Skeletal muscle cell (primary cell): ENCODE measurements around the gene MALT1.
"Not testable (repeated sequence)": the region's sequence is repeated elsewhere in the genome, so short reads cannot be mapped to it uniquely, and the experiment has no call there.

Experiments used
- DNase-seq: peaks from one replicate; pipeline ENCODE4 v3.0.0-alpha.2; 2010; ENCODE audit warnings: low read depth
- H3K4me3 ChIP-seq: 2 replicates; pipeline ENCODE4 v1.5.1; 2011; ENCODE audit warnings: low read depth, mild to moderate bottlenecking, control low read depth, low read length, moderate library complexity

MALT1 gene, protein sequence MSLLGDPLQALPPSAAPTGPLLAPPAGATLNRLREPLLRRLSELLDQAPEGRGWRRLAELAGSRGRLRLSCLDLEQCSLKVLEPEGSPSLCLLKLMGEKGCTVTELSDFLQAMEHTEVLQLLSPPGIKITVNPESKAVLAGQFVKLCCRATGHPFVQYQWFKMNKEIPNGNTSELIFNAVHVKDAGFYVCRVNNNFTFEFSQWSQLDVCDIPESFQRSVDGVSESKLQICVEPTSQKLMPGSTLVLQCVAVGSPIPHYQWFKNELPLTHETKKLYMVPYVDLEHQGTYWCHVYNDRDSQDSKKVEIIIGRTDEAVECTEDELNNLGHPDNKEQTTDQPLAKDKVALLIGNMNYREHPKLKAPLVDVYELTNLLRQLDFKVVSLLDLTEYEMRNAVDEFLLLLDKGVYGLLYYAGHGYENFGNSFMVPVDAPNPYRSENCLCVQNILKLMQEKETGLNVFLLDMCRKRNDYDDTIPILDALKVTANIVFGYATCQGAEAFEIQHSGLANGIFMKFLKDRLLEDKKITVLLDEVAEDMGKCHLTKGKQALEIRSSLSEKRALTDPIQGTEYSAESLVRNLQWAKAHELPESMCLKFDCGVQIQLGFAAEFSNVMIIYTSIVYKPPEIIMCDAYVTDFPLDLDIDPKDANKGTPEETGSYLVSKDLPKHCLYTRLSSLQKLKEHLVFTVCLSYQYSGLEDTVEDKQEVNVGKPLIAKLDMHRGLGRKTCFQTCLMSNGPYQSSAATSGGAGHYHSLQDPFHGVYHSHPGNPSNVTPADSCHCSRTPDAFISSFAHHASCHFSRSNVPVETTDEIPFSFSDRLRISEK

GRCh38 chr18:58671111-58671631 lies at the start of gene MALT1:
TSS of gene MALT1 (plus strand) at chr18:58671465. CDS start at chr18:58671644, 179 bp downstream.
- H3K4me3 ChIP-seq = peak within 1 kb of the TSS; percentile 61
- DNase-seq = peak; percentile 66

DNA sequence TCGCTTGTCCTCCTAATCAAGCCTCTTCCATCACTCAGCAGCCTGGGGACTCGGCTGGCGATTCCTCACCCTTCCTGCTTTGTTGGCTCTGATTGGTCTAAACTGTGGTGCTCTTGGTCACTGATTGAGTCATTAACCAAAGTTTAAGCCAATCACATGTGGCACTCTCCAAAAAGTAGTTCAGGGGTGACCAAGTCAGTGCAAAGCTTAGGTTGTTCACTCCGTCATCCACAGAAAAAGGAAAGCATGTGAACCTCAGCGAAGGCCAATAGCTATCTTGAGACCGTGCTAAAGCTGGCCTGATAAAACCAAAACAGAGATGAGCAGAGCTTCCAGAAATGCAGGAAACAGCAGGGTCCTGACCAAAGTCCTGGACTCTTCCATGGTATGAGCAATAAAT lies 47.3 kb upstream of the MALT1 start:
- no peak for DNase-seq
- no peak overlapping the region for H3K4me3 ChIP-seq

DNA sequence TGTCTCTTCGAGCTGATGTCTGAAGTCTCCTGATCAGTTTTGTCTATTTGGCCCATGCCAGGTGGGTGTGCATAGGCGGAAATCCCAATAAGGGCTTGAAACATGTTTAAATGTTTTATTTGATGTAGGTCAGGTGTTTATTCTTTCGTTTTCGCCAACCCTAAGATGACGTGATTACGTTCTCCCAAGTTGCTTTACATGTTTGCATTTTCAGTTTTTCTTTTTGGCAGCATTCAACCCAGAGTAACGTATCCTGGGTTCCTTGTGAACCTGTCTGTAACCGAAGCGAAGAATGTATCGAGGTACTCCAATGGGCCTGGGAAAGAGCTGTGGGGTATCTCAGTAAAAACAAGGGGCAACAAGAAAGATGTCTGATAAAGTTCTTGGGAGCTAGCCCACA lies 45.4 kb upstream of the MALT1 start:
- DNase-seq = no peak
- no peak overlapping the region for H3K4me3 ChIP-seq

DNA sequence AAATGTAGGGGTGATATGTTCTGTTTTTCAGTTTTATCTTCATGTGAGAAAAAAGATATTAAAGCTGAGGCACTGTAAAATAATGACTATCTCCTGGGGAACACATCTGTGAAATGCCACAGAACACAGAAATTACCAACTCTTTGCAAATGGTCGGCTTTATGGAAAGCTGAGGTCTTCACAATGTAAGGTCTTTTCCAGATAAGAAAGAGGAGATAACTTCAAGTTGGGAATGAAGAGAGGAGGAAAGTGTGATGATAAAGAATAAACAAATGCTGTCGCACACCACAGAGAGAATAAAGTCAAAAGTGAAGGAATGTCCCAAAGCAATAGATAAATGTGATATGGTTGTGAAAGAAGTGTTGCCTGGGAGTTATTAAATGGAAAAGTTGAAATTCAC lies 41.2 kb upstream of the MALT1 start:
- no peak overlapping the region for H3K4me3 ChIP-seq
- DNase-seq = no peak

GRCh38 chr18:58631301-58631700 lies 40.0 kb upstream of the MALT1 start:
- no peak for DNase-seq
- H3K4me3 ChIP-seq = no peak overlapping the region

GRCh38 chr18:58632552-58632951 lies 38.7 kb upstream of the MALT1 start:
- no peak for DNase-seq
- no peak overlapping the region for H3K4me3 ChIP-seq

GRCh38 chr18:58633874-58634273 lies 37.4 kb upstream of the MALT1 start:
- H3K4me3 ChIP-seq = no peak overlapping the region
- DNase-seq = no peak

- DNase-seq = peak; percentile 23
- no peak overlapping the region for H3K4me3 ChIP-seq
These were observed 35.4 kb upstream of the MALT1 start for GRCh38 chr18:58635891-58636290.

DNA sequence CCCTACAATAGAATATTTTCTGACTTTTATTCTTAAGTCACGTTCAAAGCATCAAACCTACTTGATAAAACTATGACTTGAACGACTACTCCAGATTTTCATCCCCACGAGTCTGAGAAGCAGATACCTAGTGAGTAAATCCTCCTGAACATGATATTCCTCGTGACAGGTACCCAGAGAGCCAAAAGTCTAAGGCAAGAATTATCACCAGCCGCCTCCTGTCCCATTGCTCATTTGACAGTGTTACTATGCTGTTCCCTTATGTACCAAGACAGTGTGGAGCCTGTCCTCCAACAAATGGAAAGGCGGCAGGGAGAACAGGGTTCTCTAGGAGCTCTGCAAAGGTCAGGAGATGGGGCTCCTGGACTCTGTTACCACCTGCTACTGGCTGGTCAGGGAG lies 34.1 kb upstream of the MALT1 start:
- no peak overlapping the region for H3K4me3 ChIP-seq
- DNase-seq = no peak

DNA sequence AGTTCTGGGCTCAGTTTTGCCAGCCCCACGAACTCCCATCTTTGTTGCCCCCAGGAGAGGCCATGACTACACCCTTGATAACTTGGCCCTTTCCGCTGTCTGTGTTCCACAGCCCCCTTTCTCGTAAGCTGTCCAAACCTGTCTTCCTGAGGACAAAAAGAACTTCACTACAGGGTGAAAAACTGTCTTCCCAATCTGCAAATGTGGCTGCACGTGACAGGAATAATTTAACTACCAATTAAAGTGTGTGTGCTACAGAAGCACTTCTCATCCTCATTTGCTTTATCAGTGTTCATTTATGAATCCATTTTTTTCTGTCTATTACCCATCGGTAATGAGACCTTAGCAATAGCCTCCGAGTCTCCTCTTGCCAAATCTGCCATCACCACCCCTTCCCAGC lies 33.3 kb upstream of the MALT1 start:
- DNase-seq = no peak
- H3K4me3 ChIP-seq = no peak overlapping the region

GRCh38 chr18:58638441-58638840 lies 32.8 kb upstream of the MALT1 start:
- DNase-seq = no peak
- no peak overlapping the region for H3K4me3 ChIP-seq

GRCh38 chr18:58639237-58639636 lies 32.0 kb upstream of the MALT1 start:
- no peak overlapping the region for H3K4me3 ChIP-seq
- DNase-seq = no peak

GRCh38 chr18:58639751-58640427 lies 31.4 kb upstream of the MALT1 start:
- H3K4me3 ChIP-seq = no peak overlapping the region
- DNase-seq = peak; percentile 30

GRCh38 chr18:58640428-58640805 lies 30.8 kb upstream of the MALT1 start:
- DNase-seq = no peak
- no peak overlapping the region for H3K4me3 ChIP-seq

GRCh38 chr18:58640891-58641610 lies 30.2 kb upstream of the MALT1 start:
- no peak overlapping the region for H3K4me3 ChIP-seq
- DNase-seq = no peak

DNA sequence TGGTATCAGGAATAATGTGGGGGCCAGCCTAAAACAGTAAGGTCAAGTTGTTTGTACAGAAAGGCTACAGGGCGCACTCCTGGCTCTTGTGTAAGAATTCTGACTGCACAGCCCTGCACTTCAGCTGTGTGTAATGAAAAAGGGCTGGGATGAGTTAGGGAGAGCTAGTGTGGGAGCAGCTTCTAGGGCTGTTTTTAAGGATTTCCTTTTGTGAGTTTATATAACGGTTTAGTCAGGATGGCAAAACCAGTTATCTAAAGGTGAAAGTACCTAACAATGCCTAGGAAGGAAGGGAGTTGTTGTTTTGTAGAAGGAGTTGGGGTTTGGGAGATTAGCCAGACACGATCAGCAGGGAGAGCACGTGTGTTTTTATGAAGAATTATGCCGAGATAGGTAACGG lies 27.7 kb upstream of the MALT1 start:
- not testable (repeated sequence) for DNase-seq

GRCh38 chr18:58645398-58645797 lies 25.9 kb upstream of the MALT1 start:
- no peak overlapping the region for H3K4me3 ChIP-seq
- no peak for DNase-seq

More for the DNA sequence above, 27.7 kb upstream of the MALT1 start:
- H3K4me3 ChIP-seq = not testable (repeated sequence)

GRCh38 chr18:58646334-58646862 lies 24.9 kb upstream of the MALT1 start:
- no peak for DNase-seq
- H3K4me3 ChIP-seq = no peak overlapping the region
